ENCODE measurements around the gene TRIM56.
"Not testable (repeated sequence)": the region's sequence is repeated elsewhere in the genome, so short reads cannot be mapped to it uniquely, and the experiment has no call there.

The TRIM56 gene

DNA sequence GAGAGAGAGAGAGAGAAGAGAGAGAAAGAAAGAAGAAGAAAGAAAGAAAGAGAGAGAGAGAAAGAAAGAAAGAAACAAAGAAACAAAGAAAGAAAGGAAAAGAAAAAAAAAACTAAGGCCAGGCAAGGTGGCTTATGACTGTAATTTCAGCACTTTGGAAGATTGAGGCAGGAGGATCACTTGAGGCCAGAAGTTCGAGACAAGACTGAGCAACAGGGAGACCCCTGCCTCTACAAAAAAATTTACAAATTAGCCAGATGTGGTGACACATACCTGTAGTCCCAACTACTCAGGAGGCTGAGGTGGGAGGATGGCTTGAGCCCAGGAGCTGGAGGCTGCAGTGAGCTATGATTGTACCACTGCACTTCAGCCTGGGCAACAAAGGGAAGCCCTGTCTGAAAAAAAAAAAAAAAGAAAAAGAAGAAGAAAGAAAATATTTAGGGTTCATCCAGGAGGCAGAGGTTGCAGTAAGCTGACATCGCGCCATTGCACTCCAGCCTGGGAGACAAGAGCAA, 44.4 kb downstream of the TRIM56 start:
- Histone ChIP-seq H3K4me1 (ENCODE audit: control insufficient read depth, insufficient read depth, low read length) (peaks cover 18% of the 10 kb centered on the region), H3K9me3 (ENCODE audit: control insufficient read depth, low read length) (no peaks in the 10 kb centered on the region), H3K36me3 (ENCODE audit: control insufficient read depth, insufficient read depth, low read length) (no peaks in the 10 kb centered on the region), H3K9ac (ENCODE audit: low read length) (no peak overlapping the region), H3K4me3 (ENCODE audit: low read length) (no peak overlapping the region), H3K27me3 (ENCODE audit: control insufficient read depth, insufficient read depth, low read length) (peaks cover 14% of the 10 kb centered on the region)

DNA sequence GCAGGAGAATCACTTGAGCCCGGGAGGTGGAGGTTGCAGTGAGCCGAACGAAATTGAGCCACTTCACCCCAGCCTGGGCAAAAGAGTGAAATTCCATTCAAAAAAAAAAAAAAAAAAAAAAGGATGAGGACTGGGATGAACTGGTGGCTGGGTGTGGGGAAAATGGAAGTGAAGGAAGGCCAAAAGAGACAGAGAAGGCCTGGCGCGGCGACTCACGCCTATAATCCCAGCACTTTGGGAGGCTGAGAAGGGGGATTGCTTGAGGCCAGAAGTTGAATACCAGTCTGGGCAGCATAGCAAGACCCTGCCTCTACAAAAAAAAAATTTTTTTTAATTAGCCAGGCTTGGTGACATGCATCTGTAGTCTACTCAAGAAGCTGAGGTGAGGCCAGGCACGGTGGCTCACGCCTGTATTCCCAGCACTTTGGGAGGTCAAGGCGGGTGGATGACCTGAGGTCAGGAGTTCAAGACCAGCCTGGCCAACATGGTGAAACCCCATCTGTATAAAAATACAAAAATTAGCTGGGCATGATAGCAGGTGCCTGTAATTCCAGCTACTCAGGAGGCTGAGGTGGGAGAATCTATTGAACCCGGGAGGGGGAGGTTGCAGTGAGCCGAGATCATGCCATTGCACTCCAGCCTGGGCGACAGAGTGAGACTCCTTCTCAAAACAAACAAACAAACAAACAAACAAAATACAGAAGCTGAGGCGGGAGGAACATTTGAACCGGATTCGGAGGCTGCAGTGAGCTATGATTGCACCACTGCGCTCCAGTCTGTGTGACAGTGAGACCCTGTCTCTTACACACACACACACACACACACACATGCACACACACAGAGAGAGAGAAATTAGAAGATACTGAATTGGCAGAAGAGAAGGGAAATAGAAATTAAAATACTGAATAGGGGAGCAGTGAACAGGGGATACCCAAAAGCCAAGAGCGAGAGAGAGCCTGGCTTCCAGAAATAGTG, 47.6 kb downstream of the TRIM56 start:
- H3K9ac ChIP-seq (ENCODE audit: low read length); H3K4me1 ChIP-seq (ENCODE audit: control insufficient read depth, insufficient read depth, low read length); H3K9me3 ChIP-seq (ENCODE audit: control insufficient read depth, low read length); H3K4me3 ChIP-seq (ENCODE audit: low read length); H3K36me3 ChIP-seq (ENCODE audit: control insufficient read depth, insufficient read depth, low read length); H3K27me3 ChIP-seq (ENCODE audit: control insufficient read depth, insufficient read depth, low read length): not testable (repeated sequence)

DNA sequence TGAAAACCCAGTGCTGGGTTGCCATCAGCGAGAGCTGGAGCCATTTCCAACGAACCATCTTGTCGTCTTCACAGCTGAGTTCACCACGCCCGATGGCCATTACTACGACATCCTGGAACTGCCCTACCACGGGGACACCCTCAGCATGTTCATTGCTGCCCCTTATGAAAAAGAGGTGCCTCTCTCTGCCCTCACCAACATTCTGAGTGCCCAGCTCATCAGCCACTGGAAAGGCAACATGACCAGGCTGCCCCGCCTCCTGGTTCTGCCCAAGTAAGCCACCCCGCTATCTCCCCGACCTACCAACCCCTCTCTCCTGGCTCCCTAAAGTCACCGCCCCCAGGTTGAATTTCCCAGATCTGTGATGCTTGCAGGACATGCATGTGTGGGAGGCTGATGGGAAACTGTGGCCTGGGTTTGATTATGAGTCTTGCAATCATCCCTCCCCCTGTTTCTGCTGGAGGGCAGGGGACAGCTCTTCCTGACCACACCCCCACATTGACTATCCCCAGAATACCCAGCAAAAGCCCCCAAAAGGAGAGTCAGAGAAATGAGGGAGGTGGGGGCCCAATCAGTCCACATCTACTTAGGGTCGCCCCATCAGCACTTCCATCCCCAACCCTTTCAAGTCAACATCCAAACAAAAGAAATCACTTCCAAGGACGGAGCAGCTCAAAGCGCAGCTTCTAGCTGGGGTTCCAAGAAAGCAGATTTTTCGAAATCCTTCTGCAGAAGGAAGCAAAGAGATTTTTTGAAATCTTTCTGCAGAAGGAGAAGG, 48.5 kb downstream of the TRIM56 start:
- H3K9ac ChIP-seq (ENCODE audit: low read length), result no peak overlapping the region
- H3K4me3 ChIP-seq (ENCODE audit: low read length), result no peak overlapping the region
- peaks cover 9% of the 10 kb centered on the region for H3K4me1 ChIP-seq (ENCODE audit: control insufficient read depth, insufficient read depth, low read length)
- H3K9me3 ChIP-seq (ENCODE audit: control insufficient read depth, low read length), result no peaks in the 10 kb centered on the region
- H3K27me3 ChIP-seq (ENCODE audit: control insufficient read depth, insufficient read depth, low read length), result no peaks in the 10 kb centered on the region
- no peaks in the 10 kb centered on the region for H3K36me3 ChIP-seq (ENCODE audit: control insufficient read depth, insufficient read depth, low read length)

- Histone ChIP-seq H3K27me3 (ENCODE audit: control insufficient read depth, insufficient read depth, low read length) (no peaks in the 10 kb centered on the region), H3K4me3 (ENCODE audit: low read length) (no peak overlapping the region), H3K9ac (ENCODE audit: low read length) (no peak overlapping the region), H3K36me3 (ENCODE audit: control insufficient read depth, insufficient read depth, low read length) (no peaks in the 10 kb centered on the region), H3K9me3 (ENCODE audit: control insufficient read depth, low read length) (no peaks in the 10 kb centered on the region), H3K4me1 (ENCODE audit: control insufficient read depth, insufficient read depth, low read length) (peaks cover 9% of the 10 kb centered on the region)
These were observed 49.2 kb downstream of the TRIM56 start for GRCh38 chr7:101134399-101134980.

- Histone ChIP-seq H3K4me1 (ENCODE audit: control insufficient read depth, insufficient read depth, low read length) (peaks cover 9% of the 10 kb centered on the region), H3K27me3 (ENCODE audit: control insufficient read depth, insufficient read depth, low read length) (no peaks in the 10 kb centered on the region), H3K36me3 (ENCODE audit: control insufficient read depth, insufficient read depth, low read length) (no peaks in the 10 kb centered on the region), H3K9ac (ENCODE audit: low read length) (peak overlapping the region; percentile 28), H3K9me3 (ENCODE audit: control insufficient read depth, low read length) (no peaks in the 10 kb centered on the region), H3K4me3 (ENCODE audit: low read length) (no peak overlapping the region)
These were observed 52.5 kb downstream of the TRIM56 start for GRCh38 chr7:101137651-101138212.

DNA sequence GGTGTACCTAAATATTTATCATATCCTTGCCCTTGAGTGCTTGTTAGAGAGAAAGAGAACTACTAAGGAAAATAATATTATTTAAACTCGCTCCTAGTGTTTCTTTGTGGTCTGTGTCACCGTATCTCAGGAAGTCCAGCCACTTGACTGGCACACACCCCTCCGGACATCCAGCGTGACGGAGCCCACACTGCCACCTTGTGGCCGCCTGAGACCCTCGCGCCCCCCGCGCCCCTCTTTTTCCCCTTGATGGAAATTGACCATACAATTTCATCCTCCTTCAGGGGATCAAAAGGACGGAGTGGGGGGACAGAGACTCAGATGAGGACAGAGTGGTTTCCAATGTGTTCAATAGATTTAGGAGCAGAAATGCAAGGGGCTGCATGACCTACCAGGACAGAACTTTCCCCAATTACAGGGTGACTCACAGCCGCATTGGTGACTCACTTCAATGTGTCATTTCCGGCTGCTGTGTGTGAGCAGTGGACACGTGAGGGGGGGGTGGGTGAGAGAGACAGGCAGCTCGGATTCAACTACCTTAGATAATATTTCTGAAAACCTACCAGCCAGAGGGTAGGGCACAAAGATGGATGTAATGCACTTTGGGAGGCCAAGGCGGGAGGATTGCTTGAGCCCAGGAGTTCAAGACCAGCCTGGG, 53.1 kb downstream of the TRIM56 start:
- Histone ChIP-seq H3K9ac (ENCODE audit: low read length) (peak overlapping the region; percentile 28), H3K9me3 (ENCODE audit: control insufficient read depth, low read length) (no peaks in the 10 kb centered on the region), H3K4me1 (ENCODE audit: control insufficient read depth, insufficient read depth, low read length) (peaks cover 9% of the 10 kb centered on the region), H3K27me3 (ENCODE audit: control insufficient read depth, insufficient read depth, low read length) (no peaks in the 10 kb centered on the region), H3K4me3 (ENCODE audit: low read length) (no peak overlapping the region), H3K36me3 (ENCODE audit: control insufficient read depth, insufficient read depth, low read length) (no peaks in the 10 kb centered on the region)

DNA sequence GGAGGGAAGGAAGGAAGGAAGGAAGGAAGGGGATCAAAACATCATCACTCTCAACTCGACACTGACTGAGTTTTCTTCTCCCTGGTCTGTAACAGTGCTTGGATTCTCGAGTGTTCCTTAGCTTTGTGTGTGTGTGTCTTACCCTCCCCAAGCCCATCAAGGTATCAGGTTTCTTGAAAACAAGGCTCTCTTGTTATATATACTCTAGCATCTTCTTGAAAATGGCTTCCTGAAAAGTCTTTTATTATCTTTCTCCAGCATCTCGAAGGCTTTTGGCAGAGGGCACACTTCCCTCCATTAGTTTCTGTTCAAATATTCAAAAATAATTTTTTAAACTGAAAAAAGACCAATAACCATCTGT, 55.0 kb downstream of the TRIM56 start:
- no peaks in the 10 kb centered on the region for H3K36me3 ChIP-seq (ENCODE audit: control insufficient read depth, insufficient read depth, low read length)
- no peak overlapping the region for H3K4me3 ChIP-seq (ENCODE audit: low read length)
- H3K27me3 ChIP-seq (ENCODE audit: control insufficient read depth, insufficient read depth, low read length), result no peaks in the 10 kb centered on the region
- H3K9me3 ChIP-seq (ENCODE audit: control insufficient read depth, low read length), result no peaks in the 10 kb centered on the region
- no peak overlapping the region for H3K9ac ChIP-seq (ENCODE audit: low read length)
- peaks cover 16% of the 10 kb centered on the region for H3K4me1 ChIP-seq (ENCODE audit: control insufficient read depth, insufficient read depth, low read length)

- Histone ChIP-seq H3K4me1 (ENCODE audit: control insufficient read depth, insufficient read depth, low read length) (peaks cover 16% of the 10 kb centered on the region), H3K9me3 (ENCODE audit: control insufficient read depth, low read length) (no peaks in the 10 kb centered on the region), H3K9ac (ENCODE audit: low read length) (no peak overlapping the region), H3K27me3 (ENCODE audit: control insufficient read depth, insufficient read depth, low read length) (peaks cover under 1% of the 10 kb centered on the region), H3K36me3 (ENCODE audit: control insufficient read depth, insufficient read depth, low read length) (no peaks in the 10 kb centered on the region), H3K4me3 (ENCODE audit: low read length) (no peak overlapping the region)
These were observed 55.6 kb downstream of the TRIM56 start for GRCh38 chr7:101140746-101141382.

Measured in mucosa of stomach (tissue), 1 donor.